GM12878 (cell line): ENCODE results near the gene ARL6.

ENCODE experiments used
- CHD2 ChIP-seq: IDR thresholded peaks from 2 replicates; pipeline ENCODE4 v1.6.1; 2011; ENCODE audit warnings: low read depth, low read length, improper control_type of control experiment, borderline replicate concordance
- FOXM1 ChIP-seq: IDR thresholded peaks from 2 replicates; pipeline ENCODE4 v1.6.1; 2012; ENCODE audit warnings: low read depth, mild to moderate bottlenecking, inconsistent platforms, low read length, moderate library complexity
- JUND ChIP-seq: IDR thresholded peaks from 2 replicates; pipeline ENCODE4 v1.6.1; 2012; ENCODE audit warnings: low read depth, mild to moderate bottlenecking, low read length, improper control_type of control experiment, moderate library complexity
- MAX ChIP-seq: IDR thresholded peaks from 2 replicates; pipeline ENCODE4 v1.6.1; 2012; ENCODE audit warnings: low read depth, low read length, improper control_type of control experiment
- PAX8 ChIP-seq: fragments of 450-650 bp; IDR thresholded peaks from 2 replicates; pipeline ENCODE4 v1.6.1; 2017; ENCODE audit warnings: mild to moderate bottlenecking, moderate library complexity
- POLR2A ChIP-seq: IDR thresholded peaks from 2 replicates; pipeline ENCODE4 v1.6.1; 2011; ENCODE audit warnings: low read depth, mild to moderate bottlenecking, low read length
- TARDBP ChIP-seq: IDR thresholded peaks from 2 replicates; pipeline ENCODE4 v1.6.1; 2016; ENCODE audit warnings: borderline replicate concordance
- TF ChIP-seq, protein P1 (sequence below): fragments of 450-650 bp; IDR thresholded peaks from 2 replicates; pipeline ENCODE4 v1.6.1; 2017; ENCODE audit warnings: antibody characterized with exemption, mild to moderate bottlenecking, moderate library complexity

DNA sequence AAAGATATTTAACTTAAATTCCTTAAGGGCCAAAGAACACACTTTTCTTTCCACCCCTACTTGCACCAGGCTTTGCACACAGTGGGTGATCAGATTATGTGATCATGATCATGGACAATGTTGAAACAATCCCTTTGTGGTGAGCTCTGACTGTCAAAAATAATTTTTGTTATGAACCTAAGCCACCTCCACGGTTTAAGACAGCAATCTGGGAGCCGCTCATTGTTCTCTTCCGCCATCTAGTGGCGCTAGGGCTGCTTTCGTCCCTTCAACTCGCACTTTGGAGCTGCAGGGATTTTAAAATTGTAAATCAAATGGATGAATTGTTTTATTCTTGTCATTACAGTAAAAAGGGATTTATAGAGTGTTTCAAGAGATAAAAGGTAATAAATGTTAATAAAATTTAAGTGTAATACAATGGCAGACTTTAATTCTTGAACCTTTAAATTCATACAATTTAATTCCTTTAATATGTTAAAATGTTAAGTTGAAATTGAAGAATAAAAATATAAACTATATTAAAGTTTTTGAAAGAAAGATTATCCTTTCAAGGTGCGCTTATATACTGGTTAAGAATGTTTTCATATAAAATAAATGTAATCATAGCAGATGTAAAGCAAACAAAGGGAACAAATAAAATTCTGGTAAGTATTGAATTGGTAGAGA, 45.3 kb upstream of the ARL6 start:
- TF ChIP-seq POLR2A (no peak), MAX (no peak), PAX8 (no peak), TARDBP (no peak), FOXM1 (no peak), CHD2 (no peak), JUND (no peak)
- TF ChIP-seq, protein P1, sequence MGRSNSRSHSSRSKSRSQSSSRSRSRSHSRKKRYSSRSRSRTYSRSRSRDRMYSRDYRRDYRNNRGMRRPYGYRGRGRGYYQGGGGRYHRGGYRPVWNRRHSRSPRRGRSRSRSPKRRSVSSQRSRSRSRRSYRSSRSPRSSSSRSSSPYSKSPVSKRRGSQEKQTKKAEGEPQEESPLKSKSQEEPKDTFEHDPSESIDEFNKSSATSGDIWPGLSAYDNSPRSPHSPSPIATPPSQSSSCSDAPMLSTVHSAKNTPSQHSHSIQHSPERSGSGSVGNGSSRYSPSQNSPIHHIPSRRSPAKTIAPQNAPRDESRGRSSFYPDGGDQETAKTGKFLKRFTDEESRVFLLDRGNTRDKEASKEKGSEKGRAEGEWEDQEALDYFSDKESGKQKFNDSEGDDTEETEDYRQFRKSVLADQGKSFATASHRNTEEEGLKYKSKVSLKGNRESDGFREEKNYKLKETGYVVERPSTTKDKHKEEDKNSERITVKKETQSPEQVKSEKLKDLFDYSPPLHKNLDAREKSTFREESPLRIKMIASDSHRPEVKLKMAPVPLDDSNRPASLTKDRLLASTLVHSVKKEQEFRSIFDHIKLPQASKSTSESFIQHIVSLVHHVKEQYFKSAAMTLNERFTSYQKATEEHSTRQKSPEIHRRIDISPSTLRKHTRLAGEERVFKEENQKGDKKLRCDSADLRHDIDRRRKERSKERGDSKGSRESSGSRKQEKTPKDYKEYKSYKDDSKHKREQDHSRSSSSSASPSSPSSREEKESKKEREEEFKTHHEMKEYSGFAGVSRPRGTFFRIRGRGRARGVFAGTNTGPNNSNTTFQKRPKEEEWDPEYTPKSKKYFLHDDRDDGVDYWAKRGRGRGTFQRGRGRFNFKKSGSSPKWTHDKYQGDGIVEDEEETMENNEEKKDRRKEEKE, result no peak
